ENCODE measurements around the gene SH3GLB1.
"Not testable (repeated sequence)": the region's sequence is repeated elsewhere in the genome, so short reads cannot be mapped to it uniquely, and the experiment has no call there.

SH3GLB1 gene

DNA sequence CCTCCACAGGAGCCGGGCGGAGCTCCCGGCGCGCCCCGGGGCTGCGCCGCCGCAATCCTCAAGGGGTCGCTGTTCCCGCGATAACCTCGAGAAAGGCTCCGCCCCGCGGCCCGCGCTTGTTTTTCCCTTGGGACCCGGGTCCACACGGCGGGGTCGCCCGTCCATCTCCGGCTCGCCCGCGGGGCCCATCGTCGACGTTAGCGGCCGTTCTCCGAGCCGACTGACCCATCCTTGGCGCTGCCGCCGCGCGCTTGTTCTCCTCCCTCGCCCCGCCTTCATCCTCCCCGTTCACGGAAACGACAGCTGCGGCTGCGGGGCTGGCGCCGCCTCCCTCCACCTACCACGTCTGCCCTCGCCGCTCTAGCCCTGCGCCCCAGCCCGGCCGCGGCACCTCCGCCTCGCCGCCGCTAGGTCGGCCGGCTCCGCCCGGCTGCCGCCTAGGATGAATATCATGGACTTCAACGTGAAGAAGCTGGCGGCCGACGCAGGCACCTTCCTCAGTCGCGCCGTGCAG, at the start of gene SH3GLB1:
Gene SH3GLB1, plus strand, starts transcription at position 119 of the 514 bp plus-strand sequence. Its CDS starts 324 bp downstream, at position 443.
- DNase-seq = peak; percentile 89

DNA sequence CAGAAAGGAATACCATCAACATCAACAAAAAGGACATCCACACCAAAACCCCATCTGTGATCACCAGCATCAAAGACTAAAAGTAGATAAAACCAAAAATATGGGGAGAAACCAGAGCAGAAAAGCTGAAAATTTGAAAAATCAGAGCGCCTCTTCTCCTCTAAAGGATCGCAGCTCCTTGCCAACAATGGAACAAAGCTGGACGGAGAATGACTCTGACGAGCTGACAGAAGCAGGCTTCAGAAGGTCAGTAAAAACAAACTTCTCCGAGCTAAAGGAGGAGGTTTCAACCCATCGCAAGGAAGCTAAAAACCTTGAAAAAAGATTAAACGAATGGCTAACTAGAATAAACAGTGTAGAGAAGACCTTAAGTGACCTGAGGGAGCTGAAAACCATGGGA, 46.0 kb upstream of the SH3GLB1 start:
- not testable (repeated sequence) for DNase-seq

DNA sequence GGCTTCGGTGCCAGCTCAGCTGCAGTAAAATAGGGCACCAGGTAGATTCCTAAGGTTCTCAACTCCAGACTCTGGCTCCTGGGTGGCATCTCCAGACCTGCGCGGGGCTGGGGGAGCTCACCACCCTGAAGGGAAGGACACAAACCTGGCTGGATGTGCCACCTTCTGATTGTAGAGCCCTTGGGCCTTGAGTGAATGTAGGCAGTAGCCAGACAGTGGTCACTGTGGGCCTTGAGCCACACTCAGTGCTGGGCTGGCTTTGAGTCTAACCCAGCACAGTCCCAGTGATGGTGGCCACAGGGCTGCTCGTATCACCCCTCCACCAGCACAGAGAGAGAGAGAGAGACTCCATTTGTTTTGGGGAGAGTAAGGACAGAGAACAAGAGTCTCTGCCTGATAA, 38.0 kb upstream of the SH3GLB1 start:
- no peak for DNase-seq

DNA sequence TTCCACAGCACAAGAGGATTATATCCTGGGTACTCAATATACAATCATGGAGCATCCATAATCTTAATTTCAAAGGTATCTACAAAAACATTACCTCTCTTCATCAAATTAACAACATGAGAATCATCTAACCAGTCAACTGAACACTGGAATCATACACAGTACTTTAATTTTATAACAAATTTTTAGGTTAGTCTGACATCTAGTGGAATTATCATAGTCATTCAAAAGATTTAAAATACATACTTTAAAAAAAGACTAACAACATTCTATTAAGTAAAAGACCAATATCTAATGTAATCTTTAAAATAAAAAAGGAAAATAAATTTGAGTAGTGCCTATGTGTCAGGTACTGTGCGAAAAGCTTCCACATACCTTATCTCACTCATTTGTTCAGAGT, 16.8 kb upstream of the SH3GLB1 start:
- no peak for DNase-seq

DNA sequence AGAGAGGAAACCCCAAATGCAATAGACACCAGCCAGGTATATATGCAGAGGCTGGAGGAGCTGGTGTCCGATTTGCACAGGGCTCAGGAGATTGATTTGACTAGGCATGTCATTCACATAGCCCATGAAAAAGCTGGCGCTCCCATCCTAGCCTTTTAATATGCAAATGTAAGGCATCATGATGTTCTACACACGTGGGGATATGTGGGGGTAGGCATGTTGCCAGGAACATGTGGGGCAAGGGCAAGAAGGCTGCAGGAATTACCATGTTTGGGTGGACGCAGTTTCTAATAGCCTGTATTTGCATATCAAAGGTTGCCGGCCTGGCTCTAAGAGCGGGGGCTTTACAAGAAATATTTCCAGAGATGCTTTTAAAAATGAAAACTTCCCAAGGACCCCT, 11.7 kb upstream of the SH3GLB1 start:
- DNase-seq = no peak

DNA sequence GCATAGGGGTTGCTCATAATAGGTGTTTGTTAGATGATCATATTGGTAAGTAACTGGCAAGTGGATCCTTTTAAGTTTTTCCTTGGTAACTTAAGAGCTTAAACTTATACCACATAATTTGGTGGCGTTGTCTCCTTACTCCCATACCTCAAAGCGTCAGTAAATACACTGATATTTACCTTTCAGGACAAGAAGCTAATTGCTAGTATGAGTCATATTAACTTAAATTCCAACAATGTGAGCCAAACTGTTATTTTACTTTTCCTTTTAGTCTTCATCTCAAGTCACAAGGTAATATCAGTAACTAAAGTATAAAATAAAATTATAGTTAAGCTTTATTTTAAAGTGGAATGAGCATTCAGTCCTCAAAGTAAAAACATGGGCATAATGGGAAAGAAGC, 9.0 kb upstream of the SH3GLB1 start:
- DNase-seq = no peak

DNA sequence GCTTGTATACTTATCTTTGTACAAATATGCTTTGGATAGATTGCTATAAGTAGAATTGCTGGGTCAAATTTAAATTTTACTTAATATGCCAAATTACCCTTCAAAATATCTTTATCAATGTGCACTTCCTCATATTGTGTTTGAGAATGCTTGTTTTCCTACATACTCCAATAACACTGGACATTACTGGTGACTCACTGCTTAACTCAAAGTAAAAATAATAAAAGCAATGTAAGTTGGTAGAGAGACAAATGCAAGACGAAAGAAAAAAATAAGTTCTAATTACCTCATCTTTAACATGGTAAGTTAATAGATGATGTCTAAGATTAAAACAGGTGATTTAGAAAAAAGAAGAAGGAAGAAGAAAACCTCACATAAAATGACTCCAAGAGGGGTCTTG, 7.9 kb upstream of the SH3GLB1 start:
- no peak for DNase-seq

DNA sequence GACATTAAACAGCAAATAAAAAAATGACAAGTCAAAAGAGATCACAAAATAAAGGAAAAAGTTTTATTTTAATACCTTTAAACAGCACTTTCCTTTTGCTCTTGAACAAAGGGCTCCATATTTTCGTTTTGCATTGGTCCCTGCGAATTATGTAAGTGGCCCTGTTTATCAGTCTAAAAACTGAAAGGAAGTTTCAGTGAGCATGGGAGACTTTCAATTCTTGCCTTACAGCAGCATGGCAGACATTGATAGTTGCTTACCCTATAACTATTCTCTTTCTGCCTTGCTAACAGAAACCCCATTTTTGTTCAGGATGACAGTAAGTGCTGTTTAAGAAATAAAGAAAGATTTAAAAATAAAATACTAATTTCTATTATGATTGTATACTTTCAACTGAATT, 5.2 kb upstream of the SH3GLB1 start:
- no peak for DNase-seq

DNA sequence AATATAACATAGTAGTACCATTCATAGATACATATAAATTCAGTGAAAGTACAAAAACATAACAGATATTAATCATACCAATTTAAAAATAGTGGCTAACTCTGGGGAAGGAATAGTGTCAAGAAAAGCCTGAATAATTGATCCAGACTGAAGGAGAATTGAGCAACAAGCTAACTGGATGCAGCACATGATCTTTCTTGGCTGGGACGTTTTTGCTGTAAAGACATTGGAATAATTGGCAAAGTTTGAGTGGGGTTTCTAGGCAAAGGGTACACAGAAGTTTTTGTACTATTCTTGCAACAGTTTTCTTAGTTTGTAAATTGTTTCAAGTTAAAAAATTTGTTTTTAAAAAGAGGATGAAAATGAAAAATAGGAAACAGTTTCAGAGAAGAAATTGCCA, 2.6 kb upstream of the SH3GLB1 start:
- no peak for DNase-seq

DNA sequence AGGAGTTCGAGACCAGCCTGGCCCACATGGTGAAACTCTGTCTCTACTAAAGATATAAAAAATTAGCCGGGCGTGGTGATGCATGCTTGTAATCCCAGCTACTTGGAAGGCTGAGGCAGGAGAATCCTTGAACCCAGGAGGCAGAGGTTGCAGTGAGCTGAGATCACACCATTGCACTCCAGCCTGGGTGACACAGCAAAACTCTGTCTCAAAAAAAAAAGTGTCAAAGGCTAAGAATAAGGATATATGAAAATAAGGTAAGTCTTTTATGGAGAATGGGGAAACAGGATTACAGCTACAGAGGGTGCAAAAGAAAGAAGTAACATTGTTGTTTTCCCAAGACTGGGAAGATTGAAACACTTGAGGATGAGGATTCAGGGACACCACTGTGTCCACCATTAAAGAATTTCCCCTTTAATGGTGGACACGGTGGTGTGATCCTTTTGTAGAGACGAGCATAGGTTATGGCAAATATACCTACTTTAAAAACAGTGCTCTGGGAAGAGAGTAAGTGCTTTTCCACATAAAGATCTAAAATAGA, 1.4 kb upstream of the SH3GLB1 start:
- DNase-seq = not testable (repeated sequence)

DNA sequence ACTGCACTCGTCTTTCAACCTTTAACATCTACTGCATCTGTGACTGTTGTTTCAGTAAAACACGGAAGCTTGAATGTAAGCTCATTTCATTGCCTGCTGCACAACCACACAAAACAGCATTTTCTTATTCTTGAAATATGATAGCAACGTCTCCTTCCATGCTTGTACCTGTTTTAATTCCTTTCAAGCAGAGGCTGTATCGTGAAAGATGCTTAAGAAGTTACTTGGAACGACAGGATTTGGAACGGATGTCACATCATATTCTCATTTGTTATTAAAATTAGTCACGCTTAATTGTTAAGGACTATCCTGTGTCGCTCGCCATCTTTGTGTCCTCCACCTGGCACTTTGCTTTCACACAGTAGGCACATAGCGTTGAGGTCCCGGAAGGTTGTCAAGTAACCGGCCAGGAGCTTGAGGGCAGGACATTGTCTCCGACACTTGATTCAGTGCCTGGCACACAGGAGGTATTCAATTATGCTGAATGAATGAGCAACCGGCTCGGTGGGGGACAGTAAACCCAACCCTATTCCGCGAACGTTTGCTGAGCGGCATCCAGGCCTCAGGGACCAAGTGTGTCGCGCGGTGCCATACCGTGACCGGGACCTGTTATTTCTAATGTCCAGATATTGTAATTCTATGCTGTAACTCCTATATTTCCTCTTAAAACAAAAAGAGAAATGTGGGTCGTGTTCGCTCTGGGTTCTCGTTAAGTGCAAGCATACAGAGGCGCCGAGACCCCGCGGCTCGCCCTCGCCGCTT, 499 bp upstream of the SH3GLB1 start:
- peak; percentile 63 for DNase-seq

DNA sequence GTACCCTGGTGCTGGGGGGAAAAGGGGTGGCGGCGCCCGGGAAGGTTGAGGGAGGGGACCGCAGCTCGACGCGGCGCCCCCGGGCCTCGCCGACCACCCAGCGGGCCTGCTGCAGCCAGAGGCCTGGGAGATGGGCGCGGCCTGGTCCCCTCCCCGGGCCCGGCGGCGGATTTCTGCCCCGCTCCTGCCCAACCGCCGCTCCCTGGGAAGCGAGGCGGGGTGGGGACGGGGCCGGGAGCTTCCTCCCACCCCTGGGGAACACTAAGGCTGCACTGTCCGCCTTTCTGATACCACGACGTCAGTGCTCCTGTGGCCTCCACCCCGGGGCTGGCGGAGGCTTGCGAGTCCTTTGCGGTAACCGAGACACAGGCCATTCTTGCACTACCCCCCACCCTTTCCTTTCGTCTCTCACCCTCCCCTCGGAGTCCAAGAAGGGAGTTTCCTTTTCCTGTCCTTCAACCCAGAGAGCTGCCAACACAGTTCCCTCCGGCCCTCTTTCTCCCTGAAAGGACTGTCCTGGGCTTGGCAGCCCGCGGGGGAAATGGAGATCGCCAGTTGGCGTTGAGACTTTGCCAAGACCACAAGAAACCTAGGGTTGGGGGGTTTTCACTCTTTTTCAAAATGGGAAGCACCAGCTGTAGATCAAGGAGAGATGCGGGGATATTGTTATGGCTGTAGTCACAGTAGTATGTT, 742 bp downstream of the SH3GLB1 start:
- peak; percentile 61 for DNase-seq

DNA sequence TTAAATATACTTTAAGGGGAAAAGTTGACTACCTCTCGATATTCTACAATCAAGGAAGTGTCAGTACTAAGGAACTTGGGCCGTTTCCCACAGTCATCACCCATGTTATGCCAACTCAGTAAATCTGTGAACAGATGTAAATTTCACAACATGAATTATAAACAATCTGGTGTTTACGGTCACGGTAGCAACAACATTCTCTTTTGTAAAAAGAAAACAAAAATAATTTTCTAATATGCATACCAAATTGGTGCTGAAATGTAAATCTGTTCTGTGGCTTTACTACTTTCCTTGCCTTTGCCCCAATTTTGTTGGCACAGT, 1.2 kb downstream of the SH3GLB1 start:
- DNase-seq = no peak

DNA sequence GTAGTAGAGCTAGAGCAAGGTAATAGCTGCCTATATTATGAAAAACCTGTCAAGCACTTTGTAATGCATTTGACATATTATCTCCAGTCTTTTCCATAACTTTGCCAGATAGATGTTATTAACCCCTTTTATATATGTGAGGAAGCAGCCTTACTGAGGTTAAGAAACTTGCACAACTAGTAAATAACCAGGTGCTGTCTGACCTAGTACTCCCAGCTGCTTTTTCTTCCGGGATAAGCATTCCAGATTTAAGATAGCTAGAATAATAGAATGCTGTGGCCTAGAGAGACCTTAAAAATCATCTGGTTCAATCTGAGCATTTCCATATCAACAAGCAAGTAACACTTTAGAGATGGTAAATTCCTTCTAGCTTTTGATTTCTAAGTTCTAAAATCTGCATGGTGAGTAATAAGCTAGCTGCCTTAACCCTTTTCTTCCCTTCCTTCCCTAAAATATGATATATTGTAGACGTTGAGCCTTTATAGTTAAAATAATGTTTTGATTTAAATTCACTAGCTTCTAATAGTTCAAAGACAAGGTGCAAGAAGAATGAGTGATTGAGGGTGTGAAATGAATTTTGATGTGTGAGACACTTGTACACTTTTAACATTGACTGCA, 1.8 kb downstream of the SH3GLB1 start:
- DNase-seq = no peak

DNA sequence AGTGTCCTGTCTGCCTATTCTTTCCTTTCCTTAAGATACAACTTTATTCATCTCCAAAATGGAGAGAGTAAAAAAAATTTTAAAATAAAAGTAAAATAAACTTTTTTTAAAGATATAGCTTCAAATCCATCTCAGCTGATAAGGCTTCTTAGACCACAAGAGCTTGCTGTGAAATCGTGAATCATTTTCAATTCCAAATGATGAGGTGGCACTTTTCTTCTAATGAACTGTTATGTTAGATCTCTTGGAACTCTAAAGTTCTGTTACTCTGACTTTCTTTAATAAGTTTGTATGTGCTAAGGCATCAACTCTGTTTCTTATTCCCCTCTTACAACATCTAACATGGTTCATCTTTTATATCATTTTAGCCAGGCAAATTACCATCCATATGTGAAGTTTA, 4.5 kb downstream of the SH3GLB1 start:
- DNase-seq = no peak

DNA sequence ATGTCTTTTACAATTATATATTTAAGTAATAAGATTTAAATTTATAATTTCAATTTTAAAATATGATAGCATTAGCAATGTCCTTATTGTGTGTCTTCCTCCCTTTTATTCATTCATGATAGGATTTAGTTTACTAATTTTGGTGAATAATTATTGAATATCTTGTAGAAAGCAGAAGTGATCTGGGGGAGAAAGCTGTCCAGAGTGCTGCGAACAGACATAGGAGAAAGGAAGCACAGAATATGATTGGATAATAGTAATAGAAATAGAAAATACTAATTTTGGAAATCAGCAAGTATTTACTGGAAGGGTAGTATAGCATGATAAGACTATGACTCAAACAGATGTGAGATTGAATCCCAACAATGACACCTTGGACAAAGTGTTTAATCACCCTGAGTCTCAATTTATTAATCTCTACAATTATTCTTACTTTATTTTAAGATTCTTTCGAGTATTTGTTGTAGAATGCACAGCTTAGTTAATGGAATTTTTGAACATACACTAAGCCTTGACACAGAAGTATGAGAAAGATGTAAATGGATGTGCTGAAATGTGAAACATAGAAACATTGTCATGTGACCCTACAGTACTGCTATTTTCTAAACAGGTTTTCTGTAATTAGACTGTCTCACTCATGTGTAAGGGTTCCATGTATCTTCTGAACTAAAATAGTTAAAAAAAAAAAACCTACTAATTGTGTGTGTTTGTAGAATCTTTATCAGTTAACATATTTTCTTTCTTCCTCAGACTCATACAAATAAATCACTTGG, 7.9 kb downstream of the SH3GLB1 start:
- no peak for DNase-seq

DNA sequence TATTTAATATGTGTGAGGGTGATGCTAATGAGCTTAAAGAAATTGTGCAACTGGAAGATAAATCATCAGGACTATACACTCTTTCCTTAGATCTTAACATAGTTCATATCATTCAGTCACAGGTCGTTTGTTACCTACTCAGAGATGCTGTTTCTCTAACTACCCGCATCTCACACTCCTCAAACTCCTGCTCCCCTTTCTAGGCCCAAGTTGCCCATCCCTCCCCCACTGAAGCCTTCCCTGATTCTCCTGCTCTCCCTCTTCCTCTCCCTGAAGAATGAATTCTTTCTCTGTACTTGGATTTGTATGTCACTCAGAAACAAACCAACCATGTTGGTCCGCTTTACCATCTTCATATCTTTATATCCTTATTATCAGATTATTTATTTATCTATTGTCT, 9.1 kb downstream of the SH3GLB1 start:
- no peak for DNase-seq

DNA sequence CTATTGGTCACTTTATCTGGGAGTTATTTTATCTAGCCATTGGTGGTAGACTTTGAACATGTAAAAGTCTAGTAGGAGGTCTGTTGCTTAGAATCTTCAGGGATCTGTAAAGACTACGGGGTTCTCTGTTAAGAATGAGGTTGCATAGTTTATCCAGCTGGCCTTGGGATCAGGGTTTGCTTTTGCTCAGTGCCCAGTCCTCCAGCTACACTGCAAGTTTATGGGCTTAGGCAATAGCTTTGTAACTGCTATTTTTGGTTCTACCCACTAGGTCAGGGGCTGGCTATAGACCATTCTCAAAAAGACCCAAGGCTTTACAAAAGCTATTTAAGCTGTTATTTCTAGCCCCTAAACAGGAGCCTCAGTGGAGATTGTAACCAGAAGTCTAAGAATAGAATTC, 9.8 kb downstream of the SH3GLB1 start:
- no peak for DNase-seq

DNA sequence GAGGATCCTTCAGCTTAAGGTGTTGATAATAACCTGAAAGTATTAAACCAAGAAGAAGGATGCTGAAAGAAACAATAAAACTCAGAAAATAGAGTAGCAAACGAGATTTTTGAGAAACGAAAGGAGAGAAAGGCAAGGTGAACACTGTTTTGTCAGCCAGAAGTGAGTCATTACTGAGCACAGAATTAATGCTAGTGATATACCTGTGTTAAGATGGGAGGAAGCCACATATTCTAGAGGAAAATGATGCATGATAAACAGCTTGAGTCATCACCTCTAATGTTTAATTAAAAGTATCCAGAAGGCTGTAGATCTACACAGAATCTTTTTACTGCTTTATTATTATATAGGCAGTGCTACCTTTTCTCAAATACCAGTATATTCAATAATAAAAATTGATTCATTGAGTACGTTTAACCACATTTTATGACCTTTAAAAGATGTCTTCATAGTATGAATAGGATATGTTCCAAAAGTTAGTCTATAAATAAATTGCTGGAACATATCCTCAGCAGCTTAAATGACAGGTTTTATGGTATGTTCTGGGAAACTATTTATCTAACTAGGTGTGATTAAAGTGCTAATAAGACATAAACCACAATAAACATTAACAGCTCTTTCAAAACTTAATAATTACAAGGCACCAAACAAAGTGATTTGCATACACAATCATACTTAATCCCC, 10.3 kb downstream of the SH3GLB1 start:
- DNase-seq = no peak

DNA sequence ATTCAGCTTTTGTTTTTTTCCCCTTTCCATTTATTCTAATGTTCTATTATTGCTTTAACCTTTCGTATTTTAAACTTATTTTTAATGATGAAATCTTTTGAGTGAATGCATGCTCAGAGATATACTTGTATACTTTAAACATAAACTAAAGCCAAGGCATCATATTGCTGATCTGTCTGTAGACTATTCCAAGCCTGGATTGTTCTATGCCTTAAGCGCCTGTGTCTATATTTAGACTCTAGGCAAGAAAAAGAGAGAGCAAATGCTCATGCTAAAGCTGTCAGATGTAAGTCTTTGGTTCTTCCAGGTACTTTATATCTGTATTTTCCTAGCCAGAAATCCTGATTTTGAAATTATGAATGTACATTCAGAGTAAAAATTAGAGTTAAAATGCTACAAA, 14.4 kb downstream of the SH3GLB1 start:
- no peak for DNase-seq

DNA sequence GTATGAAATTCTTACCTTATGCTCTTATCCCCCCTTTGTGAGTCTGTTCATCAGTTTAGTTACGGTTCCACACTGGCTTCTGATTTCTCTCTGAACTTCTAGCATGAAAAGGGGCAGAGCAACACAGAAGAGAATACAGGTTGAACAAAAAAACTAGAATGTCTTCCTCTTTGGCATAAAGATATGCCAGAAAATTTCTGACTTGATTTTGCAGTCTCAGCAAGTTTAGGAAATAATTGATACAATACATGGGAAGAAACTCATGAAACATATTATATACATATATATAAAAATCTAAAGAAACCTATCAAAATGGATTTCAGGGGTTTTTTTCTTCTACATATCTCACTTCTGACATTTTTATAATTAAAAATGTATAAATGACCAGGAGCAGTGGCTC, 27.0 kb downstream of the SH3GLB1 start:
- no peak for DNase-seq

DNA sequence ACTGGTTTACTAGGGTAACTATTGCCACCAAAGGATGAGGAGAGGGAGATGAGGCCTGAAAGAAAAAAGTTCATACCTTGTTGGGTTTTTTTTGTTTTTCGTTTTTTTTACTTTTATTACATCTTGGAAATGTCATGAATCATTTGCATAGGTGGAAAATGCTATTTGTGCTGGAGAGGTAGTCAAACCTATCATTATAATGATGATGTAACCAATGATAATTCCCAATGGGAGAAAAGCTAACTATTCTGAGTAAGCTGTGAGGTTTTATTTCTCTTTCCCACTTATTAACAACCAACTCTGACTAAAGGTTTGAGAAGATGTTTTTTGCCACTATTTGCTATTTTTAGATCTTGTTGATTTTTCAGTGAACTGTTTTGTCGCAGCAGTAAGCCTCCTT, 29.0 kb downstream of the SH3GLB1 start:
- no peak for DNase-seq

All from CD4-positive, alpha-beta T cell treated with Interleukin-10 for 1 hour (primary cell).